Ovary (tissue), 9 donors: ENCODE results near the gene DEFB113. TPM values are rescaled to one million over a fixed set of nuclear protein-coding genes. Genes with fewer than 3 reads are reported as not detected.

Experiments
- DNase-seq, 5 donors: peaks; one replicate each; pipeline ENCODE4 v3.0.0-alpha.2; 2019 to 2020
- H3K27ac ChIP-seq, 2 donors: fragments of 200-600 bp; one replicate each; pipeline versions ENCODE4 v1.5.1 to v1.8.0; 2019 to 2022
- H3K27me3 ChIP-seq: fragments of 200-600 bp; one replicate; pipeline ENCODE4 v1.8.0; 2022
- H3K36me3 ChIP-seq: fragments of 200-600 bp; sonication (generic); one replicate; pipeline ENCODE4 v1.5.1; 2019
- H3K4me1 ChIP-seq: one replicate; pipeline ENCODE4 v1.8.1; 2013; ENCODE audit warnings: mild to moderate bottlenecking, moderate library complexity; ENCODE audit not compliant: insufficient read depth
- H3K4me3 ChIP-seq: fragments of 200-600 bp; sonication (generic); one replicate; pipeline ENCODE4 v1.5.1; 2017
- H3K9me3 ChIP-seq, 2 donors: fragments of 200-600 bp in 1 of 2; sonication (generic) in 1 of 2; one replicate each; pipeline versions ENCODE4 v1.5.1 to v1.8.1; 2013 to 2019; ENCODE audit warnings: mild to moderate bottlenecking in 1 of 2, moderate library complexity in 1 of 2
- EP300 ChIP-seq: sonication (generic); formaldehyde crosslinking; IDR thresholded peaks from one replicate; pipeline ENCODE4 v1.6.1; 2017; ENCODE audit warnings: antibody characterized with exemption
- POLR2A ChIP-seq: fragments of 450-650 bp; IDR thresholded peaks from one replicate; pipeline ENCODE4 v1.6.1; 2017; ENCODE audit warnings: antibody characterized with exemption, mild to moderate bottlenecking, moderate library complexity
- WGBS, 3 donors: extraction: QIAGEN DNeasy Blood & Tissue Kit in 1 of 3; methylation state at CpG; one replicate each; pipeline versions ENCODE4 v1.1.5 to v1.1.7; 2013 to 2017; 5-methylcytosine and 5-hydroxymethylcytosine counted together
- intact Hi-C, 4 donors: fragments of 100-400 bp; cut with DNase I; formaldehyde crosslinking; loops; one replicate each; pipeline versions ENCODE4 v1.11.0 to v1.15.1; 2022 to 2023
- polyA plus RNA-seq, 2 donors: library from polyadenylated mRNA; stranded (reverse); fragments of 200-250 nt in 1 of 2; fragments of 350-450 nt in 1 of 2; fragmentation: Illumina TruSeq in 1 of 2; extraction: RNeasy Lipid Tissue Mini Kit (QIAGEN cat#74804) in 1 of 2; gene quantifications; one replicate each; pipeline ENCODE4 v1.2.3, GENCODE V29; 2013 to 2014
- total RNA-seq, 7 donors: library from RNA; depleted of rRNA in 2 of 7; stranded (reverse); fragments of >200 nt in 2 of 7; fragmentation: NEBNext Ultra II Directional in 3 of 7; extraction: Animal tissue kit (Norgen Biotek cat#: 25700) in 3 of 7; gene quantifications; one replicate each; pipeline versions ENCODE4 v1.1.0 to v1.2.4, GENCODE V29; 2016 to 2023
- TF ChIP-seq, protein P1 (sequence below), 3 donors: fragments of 450-650 bp in 2 of 3; fragments of 200-600 bp in 1 of 3; IDR thresholded peaks; one replicate each; pipeline versions ENCODE4 v1.5.1 to v1.8.0; 2016 to 2022; ENCODE audit warnings: antibody characterized with exemption in 3 of 3, mild to moderate bottlenecking in 1 of 3
- donor health status: DM: no; HTN: no; CAD: no; lungs with moderate emphysema.
- donor health status: DM: no; HTN: no; CAD: no.
- donor health status: Bipolar disorder and iron deficiency.
- donor health status: DM: yes; HTN: yes; CAD: no.
- donor health status: DM: no; HTN: no; CAD: no.
- donor health status: DM: yes; HTN: yes; CAD: no.

Gene DEFB113
- total and polyA plus RNA-seq, 9 donors, result not detected

GRCh38 chr6:49987749-49988148, 18.3 kb upstream of the DEFB113 start:
- Histone ChIP-seq H3K9me3 (no peaks in the 10 kb centered on the region), H3K27ac (no peak overlapping the region), H3K4me1 (no peaks in the 10 kb centered on the region), H3K27me3 (no peaks in the 10 kb centered on the region), H3K36me3 (no peaks in the 10 kb centered on the region), H3K4me3 (no peak overlapping the region)
- DNase-seq, result no peak
- intact Hi-C loops, result no loop called here
- TF ChIP-seq, protein P1, sequence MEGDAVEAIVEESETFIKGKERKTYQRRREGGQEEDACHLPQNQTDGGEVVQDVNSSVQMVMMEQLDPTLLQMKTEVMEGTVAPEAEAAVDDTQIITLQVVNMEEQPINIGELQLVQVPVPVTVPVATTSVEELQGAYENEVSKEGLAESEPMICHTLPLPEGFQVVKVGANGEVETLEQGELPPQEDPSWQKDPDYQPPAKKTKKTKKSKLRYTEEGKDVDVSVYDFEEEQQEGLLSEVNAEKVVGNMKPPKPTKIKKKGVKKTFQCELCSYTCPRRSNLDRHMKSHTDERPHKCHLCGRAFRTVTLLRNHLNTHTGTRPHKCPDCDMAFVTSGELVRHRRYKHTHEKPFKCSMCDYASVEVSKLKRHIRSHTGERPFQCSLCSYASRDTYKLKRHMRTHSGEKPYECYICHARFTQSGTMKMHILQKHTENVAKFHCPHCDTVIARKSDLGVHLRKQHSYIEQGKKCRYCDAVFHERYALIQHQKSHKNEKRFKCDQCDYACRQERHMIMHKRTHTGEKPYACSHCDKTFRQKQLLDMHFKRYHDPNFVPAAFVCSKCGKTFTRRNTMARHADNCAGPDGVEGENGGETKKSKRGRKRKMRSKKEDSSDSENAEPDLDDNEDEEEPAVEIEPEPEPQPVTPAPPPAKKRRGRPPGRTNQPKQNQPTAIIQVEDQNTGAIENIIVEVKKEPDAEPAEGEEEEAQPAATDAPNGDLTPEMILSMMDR (IDR thresholded peaks at IDR 0.05), result no peak
- TF ChIP-seq POLR2A (no peak), EP300 (no peak)
- 89 to 92% (median 89%) methylated on average over 2 of the region's 2 CpGs for WGBS, 3 donors

- H3K27me3 ChIP-seq, result no peaks in the 10 kb centered on the region
- intact Hi-C loops, result no loop called here
- no peaks in the 10 kb centered on the region for H3K9me3 ChIP-seq
- WGBS, 3 donors, result 13 to 47% (median 21%) methylated on average over 1 of the region's 1 CpG
- no peak for DNase-seq
- no peak overlapping the region for H3K4me3 ChIP-seq
- no peaks in the 10 kb centered on the region for H3K4me1 ChIP-seq
- no peaks in the 10 kb centered on the region for H3K36me3 ChIP-seq
- TF ChIP-seq EP300 (no peak), POLR2A (no peak)
- H3K27ac ChIP-seq, result no peak overlapping the region
Observed at GRCh38 chr6:49986551-49986950, 17.1 kb upstream of the DEFB113 start.

GRCh38 chr6:49982046-49982445, 12.6 kb upstream of the DEFB113 start:
- intact Hi-C loops, result no loop called here
- Histone ChIP-seq H3K4me1 (no peaks in the 10 kb centered on the region), H3K36me3 (no peaks in the 10 kb centered on the region), H3K4me3 (no peak overlapping the region), H3K27me3 (no peaks in the 10 kb centered on the region), H3K27ac (no peak overlapping the region), H3K9me3 (no peaks in the 10 kb centered on the region)
- WGBS, 3 donors, result 87 to 95% (median 91%) methylated on average over 2 of the region's 2 CpGs
- TF ChIP-seq POLR2A, result no peak
- TF ChIP-seq EP300, result no peak
- TF ChIP-seq, protein P1 (IDR thresholded peaks at IDR 0.05), result no peak
- DNase-seq, result no peak

DNA sequence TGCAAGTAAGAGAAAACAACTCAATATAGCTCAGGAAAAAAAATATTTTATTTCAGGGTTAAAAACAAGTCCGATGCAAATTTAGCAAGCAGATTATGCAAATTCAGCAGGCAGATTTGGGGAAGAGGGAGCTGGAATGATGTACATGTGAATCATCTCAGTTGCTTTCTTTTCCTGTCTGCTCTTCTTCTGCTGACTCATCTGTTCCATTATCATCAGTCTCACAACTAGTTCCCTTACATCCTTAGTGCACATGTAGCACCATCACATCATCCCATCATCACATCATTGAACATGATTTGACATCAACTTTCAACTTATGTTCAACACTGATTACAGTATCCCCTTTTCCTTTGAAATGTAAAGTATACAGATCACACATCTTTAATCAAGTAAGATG, 11.5 kb upstream of the DEFB113 start:
- Histone ChIP-seq H3K27ac (no peak overlapping the region), H3K4me3 (no peak overlapping the region), H3K27me3 (no peaks in the 10 kb centered on the region), H3K36me3 (no peaks in the 10 kb centered on the region), H3K9me3 (no peaks in the 10 kb centered on the region), H3K4me1 (no peaks in the 10 kb centered on the region)
- intact Hi-C loops, result no loop called here
- TF ChIP-seq, protein P1 (IDR thresholded peaks at IDR 0.05), result no peak
- TF ChIP-seq EP300, result no peak
- TF ChIP-seq POLR2A, result no peak
- DNase-seq, result no peak
- WGBS, 3 donors, result 9 to 28% (median 10%) methylated on average over 1 of the region's 1 CpG

- no peaks in the 10 kb centered on the region for H3K4me1 ChIP-seq
- no peak overlapping the region for H3K4me3 ChIP-seq
- DNase-seq, result no peak
- intact Hi-C loops, result no loop called here
- 88 to 92% (median 91%) methylated on average over 4 of the region's 4 CpGs for WGBS, 3 donors
- no peaks in the 10 kb centered on the region for H3K36me3 ChIP-seq
- TF ChIP-seq, protein P1 (IDR thresholded peaks at IDR 0.05), result no peak
- TF ChIP-seq EP300, result no peak
- no peak for TF ChIP-seq POLR2A
- H3K27me3 ChIP-seq, result no peaks in the 10 kb centered on the region
- H3K9me3 ChIP-seq, result no peaks in the 10 kb centered on the region
- no peak overlapping the region for H3K27ac ChIP-seq
Observed at GRCh38 chr6:49979584-49979983, 10.2 kb upstream of the DEFB113 start.
